Hindlimb muscle (tissue), 1 donor: ENCODE results near the gene KRCC1. TPM values are rescaled to one million over a fixed set of nuclear protein-coding genes. Genes with fewer than 3 reads are reported as not detected.
A peak's percentile ranks its signal among the peaks of the same experiment; 100 is the strongest.

Source experiments
- DNase-seq: peaks from one replicate; pipeline ENCODE4 v3.0.0-alpha.2; 2013
- polyA plus RNA-seq: library from polyadenylated mRNA; unstranded; fragments of 120-200 nt; gene quantifications from one replicate; pipeline ENCODE4 v1.2.1, GENCODE V29; 2013; ENCODE audit not compliant: insufficient read length

Gene KRCC1
- polyA plus RNA-seq: 33.0 TPM

DNA sequence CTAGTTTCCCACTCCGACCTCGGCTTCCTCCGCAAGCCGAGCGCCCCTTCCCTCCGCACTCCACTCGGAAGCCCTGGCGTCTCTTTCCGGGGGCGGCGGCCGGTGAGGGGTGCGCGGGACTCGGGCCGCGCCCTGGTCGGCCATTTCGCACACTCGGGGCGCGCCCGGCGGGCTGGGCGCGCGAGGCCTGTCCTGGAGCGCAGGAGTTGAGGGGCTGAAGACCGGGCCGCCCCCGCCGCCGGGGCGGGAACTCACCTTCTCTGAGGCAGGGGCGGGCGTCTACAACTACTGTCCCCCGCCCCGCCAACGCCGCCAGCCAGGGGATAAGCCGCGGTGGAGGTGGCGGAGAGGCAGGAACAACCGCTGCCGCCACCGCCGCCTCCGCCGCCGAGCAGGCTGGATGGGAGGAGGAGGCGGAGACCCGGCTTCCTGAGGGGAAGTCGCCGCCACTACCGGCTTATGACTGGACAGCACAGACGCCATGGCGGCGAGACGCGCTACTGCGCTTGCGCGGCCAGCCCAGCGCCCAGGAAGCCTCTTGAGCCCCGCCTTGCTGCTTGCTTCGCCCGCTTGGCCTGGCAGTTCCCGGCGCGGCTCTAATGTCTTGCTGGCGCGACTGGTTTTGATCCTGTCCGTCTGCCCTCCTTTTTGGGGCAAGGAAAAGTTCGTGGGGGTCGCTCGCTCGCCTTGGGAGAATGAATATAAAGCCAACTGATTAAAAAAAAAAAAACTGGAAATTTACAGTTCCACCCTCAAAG, at the start of gene KRCC1:
TSS of gene KRCC1 (minus strand) at position 413 of the 758 bp plus-strand sequence. CDS start 27,220 bp downstream, outside the sequence.
- peak; percentile 97 for DNase-seq

DNA sequence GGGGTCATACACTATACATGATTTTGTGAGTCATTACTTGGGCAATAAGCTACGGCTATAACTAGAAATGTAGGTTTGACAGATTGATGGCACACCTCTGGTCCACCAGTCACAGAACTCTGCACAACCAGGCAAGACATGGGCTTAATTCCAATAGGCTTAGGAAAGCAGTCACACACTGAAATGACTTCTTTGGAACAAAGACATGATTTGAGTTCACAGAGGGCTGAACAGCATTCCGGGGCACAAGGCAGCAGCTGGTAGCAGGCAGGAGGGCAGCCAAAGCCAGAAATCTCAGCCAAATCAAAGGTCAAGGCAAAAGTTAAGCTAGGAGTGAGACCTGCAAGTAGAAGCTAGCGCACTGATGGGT, 44.9 kb upstream of the KRCC1 start:
- DNase-seq: peak; percentile 22

DNA sequence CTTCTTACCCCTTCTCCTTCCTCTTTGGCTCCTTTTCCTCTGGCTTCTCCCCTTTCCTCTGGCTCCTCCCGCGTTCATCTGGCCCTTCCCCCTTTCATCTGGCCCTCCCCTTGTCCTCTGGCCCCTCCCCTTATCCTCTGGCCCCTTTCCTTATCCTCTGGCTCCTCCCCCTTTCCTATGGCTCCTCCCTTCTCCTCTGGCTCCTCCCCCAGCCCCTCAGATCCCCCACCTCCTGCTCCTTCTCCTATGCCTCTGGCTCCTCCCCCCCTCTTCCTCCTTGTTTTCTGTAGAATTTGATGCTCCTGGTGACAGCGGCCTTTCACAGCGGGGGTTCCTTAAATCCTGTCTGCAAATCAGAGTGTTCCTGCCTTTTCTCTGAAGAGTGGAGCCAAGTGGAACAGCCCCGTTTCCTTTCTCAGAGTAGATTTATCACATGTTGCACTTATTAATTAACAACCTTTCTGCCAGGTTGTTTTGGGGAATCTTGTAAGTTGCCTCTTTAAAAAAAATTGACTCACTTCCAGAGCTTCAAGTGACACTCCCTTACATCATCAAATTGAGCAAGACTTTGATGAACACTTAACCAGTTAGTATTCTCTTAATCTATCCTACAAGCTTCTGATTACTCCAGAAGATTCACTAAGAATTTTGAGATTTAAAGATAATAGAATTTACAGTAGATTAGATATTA, 44.4 kb upstream of the KRCC1 start:
- DNase-seq: no peak

DNA sequence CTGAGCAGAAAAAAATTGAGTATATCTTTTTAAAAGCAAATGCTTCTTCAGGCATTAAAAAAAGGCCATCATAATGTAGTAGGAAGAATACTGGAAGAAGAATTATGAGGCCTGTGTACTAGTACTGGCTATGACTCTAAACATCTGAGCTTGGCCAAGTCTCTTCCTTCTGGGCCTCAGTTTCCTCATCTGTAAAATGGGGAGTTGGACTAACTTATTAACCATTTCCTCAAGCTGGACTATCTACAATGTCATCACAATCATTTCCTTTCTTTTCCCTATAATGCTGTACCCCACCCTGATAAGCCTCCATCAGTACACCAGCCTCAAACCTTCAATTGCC, 42.9 kb upstream of the KRCC1 start:
- DNase-seq: no peak

DNA sequence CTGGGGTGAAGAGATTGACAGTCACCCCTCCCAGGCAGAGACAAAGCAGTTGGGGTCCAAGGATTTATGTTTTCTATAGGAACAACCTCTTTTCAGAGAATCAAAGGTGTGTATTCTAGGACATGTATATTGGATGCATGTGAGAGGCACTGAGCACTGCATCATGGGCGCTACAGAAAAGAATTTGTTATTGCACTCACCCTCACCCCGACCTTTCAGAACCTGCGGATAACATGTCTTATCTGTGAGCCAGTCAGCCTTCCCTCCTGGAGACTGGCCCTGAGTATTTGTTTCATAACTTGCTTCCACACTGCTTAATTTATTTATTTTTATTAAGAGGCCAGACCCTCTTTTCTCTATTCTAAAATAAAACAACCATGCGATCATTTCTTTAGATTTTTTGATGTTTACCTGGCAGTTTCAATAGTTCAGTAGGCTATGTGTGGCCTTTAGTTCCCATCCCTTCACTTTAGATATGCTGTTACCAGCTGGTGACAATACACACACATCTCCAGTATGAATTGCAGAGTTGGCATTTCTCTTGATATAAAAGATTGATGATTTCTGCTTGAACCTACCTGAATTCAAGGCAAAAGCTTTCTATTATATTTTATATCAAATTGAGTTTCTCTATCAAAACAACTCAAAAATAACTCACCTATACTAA, 42.4 kb upstream of the KRCC1 start:
- DNase-seq: no peak

DNA sequence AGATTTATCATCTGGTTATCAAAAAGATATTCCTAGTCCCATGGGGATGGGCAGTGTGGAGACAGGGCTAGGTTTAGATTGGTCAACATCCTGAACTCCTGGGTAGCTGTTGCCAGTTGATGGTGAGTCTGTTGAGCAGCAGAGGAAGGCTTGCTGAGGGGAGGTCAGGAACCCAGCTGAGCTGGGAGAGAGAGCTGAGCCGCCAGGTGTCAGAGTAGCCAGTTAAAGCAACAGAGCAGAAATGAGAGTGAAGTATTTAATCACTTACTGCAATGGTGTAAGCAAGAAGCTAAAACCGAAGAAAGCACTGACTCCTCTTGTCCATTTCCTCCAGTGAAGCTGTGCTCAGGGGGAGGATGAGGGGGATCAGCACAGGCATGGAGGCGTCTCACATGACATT, 41.6 kb upstream of the KRCC1 start:
- no peak for DNase-seq

DNA sequence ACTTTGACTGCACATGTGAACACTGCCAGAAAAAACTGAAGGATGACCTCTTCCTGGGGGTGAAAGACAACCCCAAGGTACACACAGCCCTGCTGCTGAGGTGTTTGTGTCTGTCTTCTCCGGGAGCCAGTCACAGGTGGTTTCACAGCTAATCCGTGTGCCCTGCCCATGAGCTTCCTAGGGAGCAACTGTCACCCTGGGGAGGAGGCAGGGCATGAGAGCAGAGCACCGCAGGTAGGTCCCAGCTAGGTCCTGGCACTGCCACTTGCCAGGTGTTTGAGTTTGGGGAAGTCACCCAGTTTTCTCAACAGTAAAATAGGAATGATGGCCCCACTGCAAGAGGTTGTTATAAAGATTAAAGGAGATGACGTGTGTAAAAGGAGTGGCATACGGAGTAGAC, 41.1 kb upstream of the KRCC1 start:
- no peak for DNase-seq

DNA sequence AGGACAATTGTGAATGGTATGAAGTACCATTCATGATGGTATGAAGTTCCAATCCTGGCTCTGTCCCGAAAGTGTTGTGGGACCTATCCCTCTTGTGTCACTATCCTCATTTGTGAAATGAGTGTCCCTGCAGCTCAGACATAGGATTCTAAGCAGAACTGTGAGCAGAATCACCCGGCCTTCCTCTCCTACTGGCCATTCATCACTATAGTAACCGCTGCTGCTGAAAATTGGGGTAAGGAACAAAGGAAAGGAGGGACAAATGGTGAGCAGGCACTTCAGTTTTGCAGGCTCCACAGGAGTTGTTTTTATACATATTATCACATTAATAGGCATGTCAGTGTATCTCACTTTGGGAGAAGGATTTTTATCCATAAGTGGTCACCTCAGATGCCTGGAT, 39.4 kb upstream of the KRCC1 start:
- DNase-seq: no peak

DNA sequence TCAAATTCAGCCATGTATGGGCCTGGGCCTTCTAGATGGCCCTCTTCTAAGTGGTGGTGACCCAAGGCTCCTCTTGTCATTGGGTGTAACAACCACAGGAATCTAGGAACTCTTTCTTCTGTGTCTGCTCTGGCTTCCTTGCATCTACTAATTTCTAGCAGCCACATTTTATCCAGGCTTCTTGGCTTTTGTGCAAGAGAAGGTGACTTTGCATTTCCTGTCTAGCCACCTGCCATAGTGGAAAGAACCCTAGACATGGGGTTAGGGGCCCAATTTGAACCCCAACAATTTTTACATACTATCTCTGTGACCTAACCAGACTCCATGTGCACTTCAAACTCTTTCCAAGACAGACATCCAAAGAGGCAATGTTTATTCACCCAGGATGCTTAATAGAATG, 37.2 kb upstream of the KRCC1 start:
- DNase-seq: no peak

DNA sequence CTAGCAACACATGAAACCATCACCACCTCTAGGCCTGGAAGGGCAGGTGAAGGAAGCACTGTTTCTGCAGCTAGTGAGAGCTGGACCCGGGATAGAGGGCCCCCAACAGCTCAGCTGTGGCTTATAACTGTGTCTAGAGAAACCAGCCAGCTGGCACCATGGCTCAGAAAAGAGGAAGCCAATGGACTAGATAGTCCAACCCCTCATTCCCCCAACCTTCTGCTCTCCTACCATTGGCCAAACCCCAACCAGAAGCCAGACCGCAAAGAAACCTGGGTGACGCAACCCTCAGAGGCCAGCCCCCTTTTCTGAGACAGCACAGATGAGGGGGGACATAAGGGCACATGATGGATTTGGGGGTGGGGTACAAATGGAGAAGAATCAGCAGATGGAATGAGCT, 36.4 kb upstream of the KRCC1 start:
- no peak for DNase-seq

DNA sequence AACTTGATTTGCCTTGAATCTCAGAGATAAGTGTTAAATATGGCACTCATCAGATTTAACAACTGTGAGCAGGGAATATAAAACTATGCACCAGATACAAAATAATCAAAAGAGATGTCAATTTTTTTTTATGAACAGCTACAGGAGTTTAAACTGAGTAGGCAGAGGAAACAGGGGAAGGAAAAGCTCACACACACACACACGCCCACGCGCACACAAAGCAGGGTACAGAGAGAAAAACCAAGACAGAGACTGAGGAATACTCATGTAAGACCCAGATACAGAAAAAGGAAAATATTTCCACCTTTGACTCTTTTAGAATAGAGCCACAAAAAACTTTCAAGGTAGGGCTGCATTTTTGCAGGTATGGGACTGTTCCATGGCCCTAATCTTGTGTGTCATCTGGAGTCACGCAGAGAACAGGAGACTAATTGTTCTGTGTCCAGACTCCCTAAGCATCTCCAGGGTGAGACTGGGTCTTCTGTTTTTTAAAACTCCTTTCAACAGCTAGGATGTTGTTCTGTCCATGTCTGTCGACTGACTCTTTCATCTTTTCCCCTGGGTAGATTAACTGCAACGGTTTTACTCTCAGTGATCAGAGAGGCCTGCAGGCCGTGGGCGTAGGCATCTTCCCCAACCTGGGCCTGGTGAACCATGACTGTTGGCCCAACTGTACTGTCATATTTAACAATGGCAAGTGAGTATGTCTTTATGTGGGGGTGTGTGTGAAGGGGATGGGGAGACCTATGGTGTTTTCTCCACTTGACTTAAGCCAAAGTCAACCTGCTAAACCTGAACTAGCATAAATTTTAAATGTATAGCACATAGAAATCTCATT, 35.1 kb upstream of the KRCC1 start:
- no peak for DNase-seq

DNA sequence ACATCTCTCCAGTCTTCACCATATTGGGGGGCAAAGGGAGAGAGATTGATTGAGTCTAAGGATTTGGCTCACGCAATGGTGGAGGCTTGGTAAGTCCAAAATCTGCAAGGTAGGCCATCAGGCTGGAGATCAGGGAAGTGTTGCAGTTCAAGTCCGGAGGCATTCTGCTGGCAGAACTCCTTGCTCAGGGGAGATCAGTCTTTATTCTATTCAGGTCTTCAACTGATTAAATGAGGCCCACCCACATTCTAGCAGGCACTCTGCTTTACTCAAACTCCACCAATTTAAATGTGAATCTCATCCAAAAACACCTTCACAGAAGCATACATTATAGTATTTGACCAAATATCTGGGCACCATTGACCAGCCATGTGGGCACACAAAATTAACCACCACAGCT, 33.4 kb upstream of the KRCC1 start:
- no peak for DNase-seq

DNA sequence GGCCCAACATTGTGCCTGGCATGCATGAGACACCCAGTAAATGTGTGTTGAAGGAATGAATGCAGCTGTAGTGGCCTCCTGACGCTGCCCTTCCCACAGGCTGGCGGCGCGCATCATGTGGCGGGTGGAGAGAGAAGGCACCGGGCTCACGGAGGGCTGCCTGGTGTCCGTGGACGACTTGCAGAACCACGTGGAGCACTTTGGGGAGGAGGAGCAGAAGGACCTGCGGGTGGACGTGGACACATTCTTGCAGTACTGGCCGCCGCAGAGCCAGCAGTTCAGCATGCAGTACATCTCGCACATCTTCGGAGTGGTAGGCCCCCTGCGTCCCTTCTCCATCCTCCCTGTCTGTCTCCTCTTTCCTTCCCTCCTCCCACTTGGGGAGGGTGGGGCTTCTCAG, 32.2 kb upstream of the KRCC1 start:
- no peak for DNase-seq

DNA sequence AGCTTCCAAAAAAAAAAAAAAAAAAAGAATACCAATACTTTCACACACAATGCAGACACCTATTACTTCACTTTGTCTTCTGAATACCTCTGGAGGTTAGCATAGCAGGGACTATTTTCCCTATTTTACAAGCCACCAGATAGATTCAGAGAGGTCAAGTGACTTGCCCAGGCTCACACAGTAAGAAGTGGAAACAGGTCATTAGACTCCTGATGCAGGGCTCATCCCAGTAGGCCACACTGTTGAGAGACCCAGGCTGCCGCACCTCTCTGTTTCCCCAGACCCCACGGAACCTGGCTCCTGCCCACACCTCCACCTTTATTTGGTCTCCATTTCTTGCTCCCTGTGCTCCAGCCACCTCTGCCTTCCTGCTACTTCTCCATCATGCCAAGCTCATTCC, 31.5 kb upstream of the KRCC1 start:
- no peak for DNase-seq

DNA sequence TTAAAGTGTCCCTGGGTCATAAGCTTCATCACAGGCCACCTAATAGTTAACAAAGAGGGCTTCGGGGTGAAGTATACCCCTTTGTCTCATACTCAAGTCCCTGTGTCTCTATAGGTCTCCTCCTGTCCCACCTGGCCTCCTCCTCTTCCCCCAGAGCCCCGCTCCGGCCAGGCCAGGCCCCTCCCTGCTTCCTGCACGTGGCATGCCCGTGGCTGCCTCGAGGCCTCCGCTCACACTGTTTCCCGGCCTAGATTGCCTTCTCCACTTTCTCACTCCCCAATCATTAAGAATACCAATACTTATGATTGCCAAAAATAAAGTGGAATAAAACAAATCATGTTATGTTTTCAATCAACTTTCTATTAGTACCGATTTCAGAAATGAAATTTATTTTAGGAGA, 30.8 kb upstream of the KRCC1 start:
- no peak for DNase-seq

DNA sequence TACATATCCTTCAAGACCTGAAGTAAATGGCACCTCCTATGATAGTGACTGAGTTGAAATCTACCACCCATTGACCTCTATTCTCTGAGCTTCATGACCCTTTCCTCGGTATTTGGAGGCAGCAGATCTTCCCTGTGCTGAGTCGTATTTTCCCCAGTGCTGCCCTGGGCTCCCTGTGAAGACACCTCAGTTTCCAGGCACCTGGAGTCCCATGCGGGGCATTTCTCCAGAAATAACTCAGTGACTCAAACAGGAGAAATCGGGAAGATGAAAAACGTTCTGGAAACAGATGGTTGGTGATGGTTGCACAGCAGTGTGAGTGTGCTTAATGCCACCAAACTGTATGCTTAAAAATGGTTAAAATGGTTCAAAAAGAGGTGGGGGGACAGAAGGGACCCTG, 30.0 kb upstream of the KRCC1 start:
- DNase-seq: no peak

DNA sequence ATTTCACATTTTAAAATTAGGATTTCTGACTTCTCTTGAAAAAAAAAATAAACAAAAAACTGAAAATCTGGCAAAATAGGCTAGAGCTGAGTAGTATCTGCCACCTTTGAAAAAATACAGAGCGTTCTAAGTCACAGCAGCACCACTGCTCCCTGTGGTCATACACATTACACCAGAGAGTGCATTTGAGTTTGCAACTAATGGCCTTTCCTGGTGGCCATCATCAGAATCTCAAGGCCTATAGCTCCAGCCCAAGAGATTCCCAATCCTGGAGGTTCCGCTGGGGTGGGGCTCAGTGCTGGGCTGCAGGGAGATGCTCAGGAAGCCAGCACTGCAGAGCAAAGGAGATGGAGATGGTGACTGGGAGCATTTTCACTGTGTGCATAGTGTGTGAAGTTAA, 29.5 kb upstream of the KRCC1 start:
- DNase-seq: no peak

DNA sequence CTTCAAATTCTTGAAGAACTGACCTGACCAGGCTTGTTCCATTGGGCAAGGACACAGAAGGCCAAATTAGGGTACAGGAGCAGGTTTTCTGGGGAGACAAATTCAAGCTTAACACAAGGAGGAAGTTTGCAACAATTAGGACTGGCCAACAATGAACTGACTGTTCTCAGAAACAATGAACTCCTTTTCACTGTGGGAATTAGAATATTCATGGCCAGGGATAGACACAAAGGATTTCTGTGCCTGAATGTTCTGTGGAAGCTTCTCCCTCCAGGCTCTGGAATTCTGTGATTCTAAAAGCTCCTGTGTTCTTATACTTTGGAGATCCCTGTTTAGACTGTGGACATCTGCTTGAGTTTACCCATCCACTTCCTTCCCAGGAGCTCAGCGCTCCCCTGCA, 27.2 kb upstream of the KRCC1 start:
- DNase-seq: no peak

DNA sequence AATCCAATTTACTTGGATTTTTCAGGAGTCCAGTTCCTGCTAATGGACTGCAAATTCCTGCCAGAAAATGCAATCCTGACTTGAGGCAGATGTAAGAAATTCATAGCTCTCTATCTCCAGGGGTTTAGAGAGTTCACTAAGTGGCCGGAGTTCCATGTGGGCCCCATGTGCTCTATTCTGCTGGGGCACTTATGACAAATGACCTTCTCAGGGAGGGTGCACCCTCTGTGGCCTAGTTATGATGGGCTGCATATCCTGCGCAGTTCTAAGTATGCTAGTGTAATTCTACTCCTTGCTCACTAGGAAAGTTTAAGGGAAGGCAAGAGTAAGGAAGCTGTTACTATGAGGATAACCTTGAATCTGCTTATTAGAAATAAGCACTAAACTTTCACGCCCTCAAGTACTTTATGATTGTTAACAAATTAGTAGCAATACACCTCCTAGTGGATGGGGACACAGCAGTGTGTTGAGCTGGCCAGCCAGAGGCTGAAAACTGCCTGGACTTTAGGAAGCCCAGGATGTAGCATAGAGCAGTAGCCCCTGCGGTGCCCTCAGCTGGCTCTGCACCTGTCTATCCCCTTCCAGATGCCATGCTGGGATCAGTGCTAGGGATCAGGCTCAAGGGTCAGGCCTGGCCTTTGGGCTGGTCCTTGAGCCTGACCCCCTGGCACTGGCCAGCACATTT, 26.5 kb upstream of the KRCC1 start:
- DNase-seq: no peak

DNA sequence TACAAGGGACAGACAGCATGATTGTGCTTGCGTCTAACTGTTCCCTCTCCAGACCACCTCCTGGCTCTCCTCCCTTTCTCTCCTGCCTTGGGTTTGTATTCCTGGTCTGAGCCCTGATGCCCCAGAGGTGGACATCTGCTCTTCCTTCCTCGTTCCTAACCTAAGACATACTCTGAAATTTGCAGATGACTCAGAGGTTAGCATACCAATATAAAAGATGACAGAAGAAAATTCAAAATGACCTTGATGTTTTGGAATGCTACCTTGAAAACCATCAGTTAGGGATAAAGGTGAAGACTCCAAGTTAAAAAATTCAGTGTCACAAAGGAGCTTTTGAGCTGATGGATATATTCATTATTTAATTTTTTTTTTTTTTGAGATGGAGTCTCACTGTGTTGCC, 25.0 kb upstream of the KRCC1 start:
- DNase-seq: no peak

DNA sequence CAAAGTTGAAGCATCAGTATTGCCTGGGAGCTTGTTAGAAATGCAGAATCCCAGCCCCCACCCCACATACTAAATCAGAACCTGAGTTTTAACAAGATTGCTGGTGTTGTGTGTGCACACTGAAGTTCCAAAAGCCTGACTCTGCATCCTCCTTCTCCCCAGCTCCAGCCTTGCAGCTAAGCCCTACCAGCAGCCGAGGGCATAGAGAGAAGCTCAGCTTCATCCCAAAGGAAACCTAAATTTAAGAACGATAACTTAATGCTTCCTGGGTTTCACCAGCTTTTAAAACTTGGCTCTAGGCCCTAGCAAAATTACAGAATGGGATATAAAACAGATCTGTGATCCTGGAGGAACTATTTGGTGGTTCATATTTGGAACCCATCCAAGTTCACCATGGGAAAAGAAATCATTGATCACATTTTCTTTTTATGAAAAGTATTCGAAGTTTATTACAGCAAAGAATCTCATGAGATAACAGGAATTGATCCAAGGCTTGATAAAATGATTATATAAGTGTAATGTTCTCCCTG, 23.1 kb upstream of the KRCC1 start:
- no peak for DNase-seq

DNA sequence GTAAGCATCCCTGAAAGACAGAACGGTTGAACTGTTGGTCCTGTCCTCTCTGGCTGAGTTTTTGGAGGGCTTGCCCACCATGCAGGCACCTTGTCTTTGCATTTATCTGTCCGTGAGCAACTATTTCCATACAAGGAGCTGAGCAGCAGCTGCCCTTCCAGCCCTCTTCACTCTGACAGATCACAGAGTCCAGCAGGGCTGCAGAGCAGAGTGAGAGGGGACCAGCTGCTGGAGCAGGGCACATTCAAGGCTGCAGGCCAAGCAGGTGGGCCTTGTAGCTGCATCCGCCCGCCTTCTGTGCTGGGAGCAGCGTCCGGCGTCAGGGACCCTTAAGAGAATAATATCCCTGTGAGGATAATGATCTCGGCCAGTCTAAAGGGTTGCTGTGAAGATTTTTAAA, 21.5 kb upstream of the KRCC1 start:
- DNase-seq: no peak
